Measurements from ENCODE around the gene TNFAIP8L1.

- TF ChIP-seq CTCF (conservative IDR thresholded peaks at IDR 0.05; ENCODE audit: low read length) = no peak
- no peak for TF ChIP-seq EZH2phosphoT487 (IDR thresholded peaks at IDR 0.05; ENCODE audit: borderline replicate concordance)
Observed at GRCh38 chr19:4600893-4601292, 38.4 kb upstream of the TNFAIP8L1 start.

Data from Loucy (cell line).